ENCODE measurements around the gene DPP4. TPM values are rescaled to one million over a fixed set of nuclear protein-coding genes. Genes with fewer than 3 reads are reported as not detected.
"Not testable (repeated sequence)": the region's sequence is repeated elsewhere in the genome, so short reads cannot be mapped to it uniquely, and the experiment has no call there.

The DPP4 gene
- total RNA-seq, 2 experiments from 2014 or later = 20.8 to 22.4 TPM

DNA sequence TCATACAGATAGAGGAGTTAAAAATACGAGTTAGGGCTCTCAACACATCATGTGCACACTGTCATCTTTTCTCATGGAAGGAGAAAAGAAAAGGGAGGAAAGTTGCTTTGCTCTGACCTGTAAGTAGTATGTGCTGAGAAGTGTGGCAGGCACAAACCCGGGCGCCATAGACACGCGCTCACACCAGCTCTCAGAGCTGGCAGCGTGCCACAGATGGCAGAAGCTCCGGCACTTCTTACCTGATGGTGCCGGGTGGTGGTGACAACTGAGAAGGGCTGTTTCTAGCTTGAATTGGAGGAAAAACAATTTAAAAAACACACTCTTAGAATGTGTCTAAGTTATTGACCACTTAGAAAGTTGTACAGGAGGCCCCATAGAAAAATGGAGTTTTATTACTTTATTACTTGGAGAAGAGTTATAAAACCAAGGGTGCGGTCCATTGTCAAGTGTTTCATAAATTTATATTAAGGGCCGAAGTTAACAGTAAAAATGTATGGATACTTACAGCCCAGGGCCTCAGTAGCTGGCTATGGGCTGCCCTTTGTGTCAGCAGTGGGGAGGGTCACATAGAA is 92.2 kb downstream of the DPP4 start:
- Mint-ChIP-seq H3K27ac (peak overlapping the region; percentile 6), H3K4me3 (no peak overlapping the region), H3K9me3 (no peaks in the 10 kb centered on the region), H3K27me3 (no peaks in the 10 kb centered on the region), H3K36me3 (peaks cover 2% of the 10 kb centered on the region), H3K4me1 (peaks cover 22% of the 10 kb centered on the region)
- DNase-seq = no peak

DNA sequence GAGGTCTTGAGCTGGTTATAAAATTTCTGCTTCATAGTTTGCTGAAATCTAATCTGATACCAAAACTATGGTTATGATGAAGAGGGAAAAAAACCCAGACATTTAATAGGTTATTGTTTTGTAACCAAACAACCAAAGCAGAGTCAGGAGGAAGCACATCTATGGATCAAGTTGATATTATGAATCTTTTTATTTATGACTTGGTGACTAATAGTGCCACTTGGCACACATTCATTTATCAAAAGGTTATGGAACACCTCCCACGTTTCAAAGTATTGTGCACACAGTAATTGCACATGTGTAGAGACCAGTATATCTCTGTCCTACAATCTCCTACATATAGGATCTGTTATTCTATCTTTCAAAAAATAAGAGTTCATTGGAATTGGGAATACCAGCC is 93.0 kb downstream of the DPP4 start:
- H3K27me3 Mint-ChIP-seq = no peaks in the 10 kb centered on the region
- no peak overlapping the region for H3K4me3 Mint-ChIP-seq
- no peak overlapping the region for H3K27ac Mint-ChIP-seq
- no peak for DNase-seq
- H3K4me1 Mint-ChIP-seq = peaks cover 22% of the 10 kb centered on the region
- no peaks in the 10 kb centered on the region for H3K9me3 Mint-ChIP-seq
- peaks cover 2% of the 10 kb centered on the region for H3K36me3 Mint-ChIP-seq

DNA sequence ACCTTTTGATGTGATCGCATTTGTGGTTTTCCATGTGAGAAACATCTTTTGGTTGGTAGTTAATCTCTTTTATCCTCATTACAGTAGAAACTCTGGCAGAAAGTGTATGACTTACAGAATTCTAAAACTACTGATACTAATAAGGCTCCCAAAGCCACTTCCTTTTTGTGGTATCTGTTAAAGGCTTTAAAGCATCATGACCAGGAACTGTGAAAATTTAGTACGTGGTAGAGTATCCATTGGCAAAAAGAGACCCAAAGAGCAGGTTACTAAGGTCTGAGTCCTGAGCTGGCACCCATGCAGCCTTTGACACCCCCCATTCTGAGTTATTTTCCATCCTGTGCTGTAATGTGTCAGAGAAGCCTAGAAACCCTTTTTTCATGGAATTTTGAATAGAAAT is 94.5 kb downstream of the DPP4 start:
- peaks cover 5% of the 10 kb centered on the region for H3K27me3 Mint-ChIP-seq
- DNase-seq = no peak
- no peak overlapping the region for H3K4me3 Mint-ChIP-seq
- peaks cover 2% of the 10 kb centered on the region for H3K36me3 Mint-ChIP-seq
- H3K9me3 Mint-ChIP-seq = no peaks in the 10 kb centered on the region
- no peak overlapping the region for H3K27ac Mint-ChIP-seq
- peaks cover 33% of the 10 kb centered on the region for H3K4me1 Mint-ChIP-seq

DNA sequence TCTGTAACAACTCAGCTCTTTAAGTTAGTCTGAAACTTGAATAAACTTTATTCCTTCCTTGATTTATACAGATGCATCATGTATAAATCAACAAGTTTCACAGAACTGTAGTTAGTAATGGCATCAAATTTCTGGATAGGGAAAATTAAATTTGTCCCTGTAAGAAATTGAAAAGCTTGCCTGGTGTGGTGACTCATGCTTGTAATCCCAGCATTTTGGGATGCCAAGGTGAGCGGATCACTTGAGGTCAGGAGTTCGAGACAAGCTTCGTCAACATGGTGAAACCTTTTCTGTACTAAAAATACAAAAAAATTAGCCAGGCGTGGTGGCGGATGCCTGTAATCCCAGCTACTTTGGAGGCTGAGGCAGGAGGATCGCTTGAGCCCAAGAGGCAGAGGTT is 96.1 kb downstream of the DPP4 start:
- H3K27me3 Mint-ChIP-seq, H3K27ac Mint-ChIP-seq, H3K4me3 Mint-ChIP-seq, DNase-seq, H3K36me3 Mint-ChIP-seq, H3K9me3 Mint-ChIP-seq: not testable (repeated sequence)
- H3K4me1 Mint-ChIP-seq = peaks cover 37% of the 10 kb centered on the region

GRCh38 chr2:161976917-161977316 is 97.1 kb downstream of the DPP4 start:
- peaks cover 4% of the 10 kb centered on the region for H3K36me3 Mint-ChIP-seq
- no peak overlapping the region for H3K4me3 Mint-ChIP-seq
- peak overlapping the region; percentile 52 for H3K27ac Mint-ChIP-seq
- H3K4me1 Mint-ChIP-seq = peaks cover 40% of the 10 kb centered on the region
- no peak for DNase-seq
- no peaks in the 10 kb centered on the region for H3K9me3 Mint-ChIP-seq
- peaks cover 5% of the 10 kb centered on the region for H3K27me3 Mint-ChIP-seq

GRCh38 chr2:161976295-161976694 is 97.7 kb downstream of the DPP4 start:
- Mint-ChIP-seq H3K36me3 (peaks cover 2% of the 10 kb centered on the region), H3K27ac (no peak overlapping the region), H3K4me1 (peaks cover 36% of the 10 kb centered on the region), H3K27me3 (peaks cover 5% of the 10 kb centered on the region), H3K4me3 (no peak overlapping the region), H3K9me3 (no peaks in the 10 kb centered on the region)
- DNase-seq = no peak

GRCh38 chr2:161975813-161976160 is 98.2 kb downstream of the DPP4 start:
- no peaks in the 10 kb centered on the region for H3K9me3 Mint-ChIP-seq
- H3K4me3 Mint-ChIP-seq = no peak overlapping the region
- peaks cover 5% of the 10 kb centered on the region for H3K27me3 Mint-ChIP-seq
- peak overlapping the region; percentile 36 for H3K27ac Mint-ChIP-seq
- H3K4me1 Mint-ChIP-seq = peaks cover 32% of the 10 kb centered on the region
- DNase-seq = no peak
- H3K36me3 Mint-ChIP-seq = peaks cover 2% of the 10 kb centered on the region

DNA sequence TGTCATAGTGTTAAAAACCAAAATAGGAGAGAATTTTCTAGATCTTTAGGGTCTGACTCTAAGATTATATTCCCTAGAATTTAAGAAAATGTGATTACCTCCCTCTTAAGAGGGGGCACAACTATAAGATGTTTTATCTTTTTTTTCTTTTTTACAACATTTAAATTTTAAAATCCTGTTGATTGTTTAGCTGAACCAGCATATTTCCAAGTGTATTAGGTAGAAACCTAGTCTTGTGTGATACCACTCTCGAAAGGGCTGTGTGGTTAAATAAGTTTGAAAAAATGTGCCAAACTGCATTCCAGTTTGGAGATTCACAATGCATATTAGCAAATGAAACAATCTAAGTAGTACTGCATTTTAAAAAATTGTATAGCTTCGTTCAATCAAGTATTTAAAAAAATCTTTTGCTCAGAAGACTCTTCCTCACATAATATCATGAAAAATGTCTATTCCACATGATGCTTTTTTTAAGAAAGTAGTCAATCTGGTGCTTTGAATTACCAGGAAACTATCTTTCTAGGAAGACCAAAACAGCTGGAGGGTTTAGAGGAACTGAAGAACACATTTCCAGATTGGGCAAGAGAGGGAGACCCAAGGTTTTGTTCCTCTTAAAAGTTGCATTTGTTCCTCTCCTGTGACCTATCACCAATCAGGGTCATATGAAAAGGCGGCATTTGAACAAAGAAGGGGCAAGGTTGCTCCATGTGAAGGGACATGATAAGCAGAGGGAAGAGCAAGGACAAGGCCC is 98.8 kb downstream of the DPP4 start:
- no peaks in the 10 kb centered on the region for H3K9me3 Mint-ChIP-seq
- no peak overlapping the region for H3K4me3 Mint-ChIP-seq
- H3K4me1 Mint-ChIP-seq = peaks cover 30% of the 10 kb centered on the region

GRCh38 chr2:161974461-161974860 is 99.6 kb downstream of the DPP4 start:
- Mint-ChIP-seq H3K4me1 (peaks cover 27% of the 10 kb centered on the region), H3K36me3 (peaks cover 4% of the 10 kb centered on the region), H3K4me3 (no peak overlapping the region), H3K27me3 (peaks cover 5% of the 10 kb centered on the region), H3K27ac (peak overlapping the region; percentile 59), H3K9me3 (no peaks in the 10 kb centered on the region)
- no peak for DNase-seq

More for the DNA sequence above, 98.8 kb downstream of the DPP4 start:
- DNase-seq = no peak
- H3K27me3 Mint-ChIP-seq = peaks cover 5% of the 10 kb centered on the region
- H3K36me3 Mint-ChIP-seq = peaks cover 2% of the 10 kb centered on the region
- peak overlapping the region; percentile 59 for H3K27ac Mint-ChIP-seq

- H3K36me3 Mint-ChIP-seq = peaks cover 7% of the 10 kb centered on the region
- no peak overlapping the region for H3K4me3 Mint-ChIP-seq
- no peak overlapping the region for H3K27ac Mint-ChIP-seq
- H3K9me3 Mint-ChIP-seq = no peaks in the 10 kb centered on the region
- H3K27me3 Mint-ChIP-seq = peaks cover 5% of the 10 kb centered on the region
- DNase-seq = no peak
- peaks cover 26% of the 10 kb centered on the region for H3K4me1 Mint-ChIP-seq
Observed at GRCh38 chr2:161972866-161973265, 101.1 kb downstream of the DPP4 start.

DNA sequence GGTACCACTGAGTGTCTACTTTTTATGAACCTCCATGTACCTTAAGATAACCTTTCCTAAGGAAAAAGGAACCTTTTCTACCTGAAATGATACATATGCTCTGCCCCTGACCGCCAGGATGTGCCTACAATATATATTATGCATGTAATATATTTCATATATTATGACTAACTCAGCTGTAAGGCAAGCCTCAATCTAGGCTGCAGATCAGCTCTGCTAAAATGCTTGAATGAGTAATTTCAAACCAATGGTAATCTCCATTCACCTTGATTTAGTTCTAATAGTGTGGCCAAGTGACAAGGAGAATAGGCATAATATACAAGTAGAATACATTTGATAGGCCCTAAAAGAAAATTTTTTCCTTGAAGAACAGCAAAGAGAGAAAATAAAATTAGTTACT is 101.8 kb downstream of the DPP4 start:
- H3K36me3 Mint-ChIP-seq = peaks cover 10% of the 10 kb centered on the region
- DNase-seq = no peak

GRCh38 chr2:161971551-161971950 is 102.5 kb downstream of the DPP4 start:
- H3K27ac Mint-ChIP-seq = no peak overlapping the region
- no peaks in the 10 kb centered on the region for H3K9me3 Mint-ChIP-seq
- H3K4me1 Mint-ChIP-seq = peaks cover 29% of the 10 kb centered on the region
- no peak for DNase-seq
- H3K27me3 Mint-ChIP-seq = peaks cover 5% of the 10 kb centered on the region
- H3K36me3 Mint-ChIP-seq = peaks cover 13% of the 10 kb centered on the region
- H3K4me3 Mint-ChIP-seq = no peak overlapping the region

More for the DNA sequence above, 101.8 kb downstream of the DPP4 start:
- Mint-ChIP-seq H3K27ac (no peak overlapping the region), H3K9me3 (no peaks in the 10 kb centered on the region), H3K4me1 (peaks cover 27% of the 10 kb centered on the region), H3K4me3 (no peak overlapping the region), H3K27me3 (peaks cover 5% of the 10 kb centered on the region)

DNA sequence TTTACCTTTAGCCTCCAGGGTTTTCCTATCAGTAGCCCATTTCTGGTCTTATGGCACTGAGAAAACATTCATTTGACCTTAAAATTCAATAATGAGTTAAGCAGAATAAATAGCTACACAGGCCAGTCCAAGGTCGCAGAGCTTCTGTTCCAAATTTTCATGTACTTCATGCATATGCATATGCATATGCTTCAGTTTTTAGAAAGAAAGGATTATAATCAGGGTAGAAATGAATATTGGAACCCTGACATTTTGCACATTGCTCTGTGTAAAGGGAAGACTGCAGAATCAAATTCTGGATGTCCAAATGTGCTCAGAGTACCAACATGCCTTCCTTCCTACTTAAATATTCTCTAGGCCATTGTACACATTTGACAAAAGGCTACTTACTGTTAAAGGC is 104.9 kb downstream of the DPP4 start:
- Mint-ChIP-seq H3K27ac (no peak overlapping the region), H3K4me1 (peaks cover 27% of the 10 kb centered on the region)

DNA sequence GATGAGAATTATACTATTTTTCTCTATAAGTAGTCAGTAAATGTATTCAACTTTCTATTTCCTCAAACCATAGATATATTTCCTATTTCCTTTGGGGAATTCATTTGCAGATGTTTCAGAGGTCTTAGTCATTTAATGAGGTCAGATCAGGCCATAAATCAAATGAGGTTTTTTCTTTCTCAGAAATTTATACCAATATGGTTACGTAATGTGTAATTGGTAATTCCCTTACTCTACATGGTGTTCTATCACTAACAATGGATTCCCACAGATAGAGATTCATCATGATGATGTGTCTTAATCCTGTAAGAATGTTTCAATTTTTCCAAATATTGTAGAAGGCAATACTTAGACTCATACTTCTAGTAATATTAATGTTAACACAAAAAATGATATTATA is 108.0 kb downstream of the DPP4 start:
- Mint-ChIP-seq H3K4me3 (no peak overlapping the region), H3K36me3 (peaks cover 21% of the 10 kb centered on the region), H3K4me1 (peaks cover 27% of the 10 kb centered on the region), H3K27ac (no peak overlapping the region), H3K9me3 (peaks cover 2% of the 10 kb centered on the region), H3K27me3 (no peaks in the 10 kb centered on the region)
- no peak for DNase-seq

More for the DNA sequence above, 104.9 kb downstream of the DPP4 start:
- no peak for DNase-seq
- Mint-ChIP-seq H3K4me3 (no peak overlapping the region), H3K36me3 (peaks cover 15% of the 10 kb centered on the region), H3K27me3 (no peaks in the 10 kb centered on the region), H3K9me3 (no peaks in the 10 kb centered on the region)

DNA sequence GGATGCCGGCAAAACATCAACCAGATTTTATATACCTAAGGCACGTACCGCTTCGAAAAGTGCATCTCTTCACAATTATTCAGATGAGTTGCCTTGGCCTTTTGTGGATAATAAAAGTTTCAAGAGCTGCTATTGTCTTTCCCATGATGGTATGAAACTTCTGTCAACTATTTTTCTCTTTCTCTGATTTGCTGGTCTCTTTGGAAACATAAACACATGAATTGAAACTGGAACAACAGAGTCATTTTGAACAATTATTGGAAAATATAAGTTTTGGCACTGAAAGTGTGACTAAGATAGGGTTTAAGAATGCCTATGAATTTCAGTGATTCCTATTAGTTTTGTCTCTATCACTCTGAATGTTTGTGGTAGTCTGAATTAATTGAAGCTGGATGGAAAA is 109.9 kb downstream of the DPP4 start:
- H3K27me3 Mint-ChIP-seq = no peaks in the 10 kb centered on the region
- H3K27ac Mint-ChIP-seq = peak overlapping the region; percentile 87
- H3K4me3 Mint-ChIP-seq = no peak overlapping the region
- peaks cover 5% of the 10 kb centered on the region for H3K9me3 Mint-ChIP-seq
- peaks cover 33% of the 10 kb centered on the region for H3K4me1 Mint-ChIP-seq
- no peak for DNase-seq
- peaks cover 22% of the 10 kb centered on the region for H3K36me3 Mint-ChIP-seq

- DNase-seq = no peak
- no peaks in the 10 kb centered on the region for H3K27me3 Mint-ChIP-seq
- H3K4me1 Mint-ChIP-seq = peaks cover 34% of the 10 kb centered on the region
- H3K27ac Mint-ChIP-seq = no peak overlapping the region
- H3K9me3 Mint-ChIP-seq = peaks cover 5% of the 10 kb centered on the region
- H3K4me3 Mint-ChIP-seq = no peak overlapping the region
- H3K36me3 Mint-ChIP-seq = peaks cover 17% of the 10 kb centered on the region
Observed at GRCh38 chr2:161962160-161962559, 111.9 kb downstream of the DPP4 start.

All from activated naive CD8-positive, alpha-beta T cell treated with anti-CD3 and anti-CD28 coated beads for 36 hours (primary cell).